Omental fat pad (tissue), 4 donors: Measurements from ENCODE around the gene GPR150. TPM values are rescaled to one million over a fixed set of nuclear protein-coding genes. Genes with fewer than 3 reads are reported as not detected.
A peak's percentile ranks its signal among the peaks of the same experiment; 100 is the strongest.
"Not testable (repeated sequence)": the region's sequence is repeated elsewhere in the genome, so short reads cannot be mapped to it uniquely, and the experiment has no call there.

ENCODE experiments used
- ATAC-seq: fragments of 150-250 bp; one replicate; pipeline ENCODE4 v1.9.1; 2016; ENCODE audit warnings: mild to moderate bottlenecking, moderate library complexity; ENCODE audit not compliant: low FRiP score
- DNase-seq: peaks from one replicate; pipeline ENCODE4 v3.0.0-alpha.2; 2019; ENCODE audit warnings: low spot score
- total RNA-seq, 4 donors: library from RNA; depleted of rRNA; stranded (reverse); fragments of >200 nt; gene quantifications; one replicate each; pipeline ENCODE4 v1.1.0, GENCODE V29; 2016
- TF ChIP-seq, protein P1 (sequence below), 3 donors: fragments of 450-650 bp; IDR thresholded peaks; one replicate each; pipeline ENCODE4 v1.5.1; 2016 to 2017; ENCODE audit warnings: antibody characterized with exemption in 3 of 3, mild to moderate bottlenecking in 3 of 3, moderate library complexity in 2 of 3

The GPR150 gene
- total RNA-seq, 4 donors from 2014 or later, result 0.19 to 0.95 (median 0.24) TPM; not detected in 1

DNA sequence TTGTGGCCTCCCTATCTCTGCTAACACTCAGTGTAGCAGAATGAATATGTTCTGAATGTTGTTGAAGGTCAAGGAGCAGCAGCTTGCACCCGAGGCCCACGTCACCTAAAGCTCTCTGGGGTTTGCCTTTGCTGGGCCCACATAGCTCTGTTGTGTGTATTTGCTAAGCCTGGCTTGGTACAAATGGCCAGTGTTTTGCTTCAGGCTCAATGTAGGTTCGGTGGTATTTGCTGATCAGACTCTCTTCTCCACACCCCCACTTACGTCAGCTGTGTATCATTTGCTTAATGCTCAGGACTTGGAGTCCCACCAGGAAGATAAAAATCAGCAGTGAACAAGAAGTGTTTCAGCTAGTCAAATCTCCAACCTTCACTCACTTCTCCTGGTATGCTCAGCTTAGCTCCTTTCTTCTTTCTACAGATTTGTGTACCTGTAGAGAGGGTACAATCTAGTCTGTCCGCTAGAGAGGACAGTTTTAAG lies 21.9 kb downstream of the GPR150 start:
- no peak for DNase-seq
- TF ChIP-seq, protein P1, sequence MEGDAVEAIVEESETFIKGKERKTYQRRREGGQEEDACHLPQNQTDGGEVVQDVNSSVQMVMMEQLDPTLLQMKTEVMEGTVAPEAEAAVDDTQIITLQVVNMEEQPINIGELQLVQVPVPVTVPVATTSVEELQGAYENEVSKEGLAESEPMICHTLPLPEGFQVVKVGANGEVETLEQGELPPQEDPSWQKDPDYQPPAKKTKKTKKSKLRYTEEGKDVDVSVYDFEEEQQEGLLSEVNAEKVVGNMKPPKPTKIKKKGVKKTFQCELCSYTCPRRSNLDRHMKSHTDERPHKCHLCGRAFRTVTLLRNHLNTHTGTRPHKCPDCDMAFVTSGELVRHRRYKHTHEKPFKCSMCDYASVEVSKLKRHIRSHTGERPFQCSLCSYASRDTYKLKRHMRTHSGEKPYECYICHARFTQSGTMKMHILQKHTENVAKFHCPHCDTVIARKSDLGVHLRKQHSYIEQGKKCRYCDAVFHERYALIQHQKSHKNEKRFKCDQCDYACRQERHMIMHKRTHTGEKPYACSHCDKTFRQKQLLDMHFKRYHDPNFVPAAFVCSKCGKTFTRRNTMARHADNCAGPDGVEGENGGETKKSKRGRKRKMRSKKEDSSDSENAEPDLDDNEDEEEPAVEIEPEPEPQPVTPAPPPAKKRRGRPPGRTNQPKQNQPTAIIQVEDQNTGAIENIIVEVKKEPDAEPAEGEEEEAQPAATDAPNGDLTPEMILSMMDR (IDR thresholded peaks at IDR 0.05), result no peak
- ATAC-seq, result no peak

DNA sequence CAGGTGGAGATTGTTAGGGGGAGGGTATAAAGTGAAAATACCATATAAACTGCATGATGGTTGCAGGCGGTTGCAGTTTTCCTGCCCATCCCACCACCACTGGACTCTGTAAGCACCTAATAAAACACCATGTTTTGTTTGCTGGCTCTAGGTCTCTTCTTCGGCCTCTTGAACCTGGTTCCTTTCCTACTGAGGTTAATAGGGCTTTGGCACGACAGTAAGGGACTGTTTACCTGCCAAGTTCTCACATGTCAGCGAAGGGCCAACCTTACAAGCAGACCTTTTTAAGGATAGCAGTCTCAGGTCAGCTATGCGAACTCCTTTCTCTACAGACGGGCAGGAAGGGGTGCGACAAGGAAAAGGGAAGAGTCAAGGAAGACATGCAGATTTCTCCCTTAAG lies 23.3 kb downstream of the GPR150 start:
- no peak for DNase-seq
- TF ChIP-seq, protein P1 (IDR thresholded peaks at IDR 0.05), result no peak
- no peak for ATAC-seq

DNA sequence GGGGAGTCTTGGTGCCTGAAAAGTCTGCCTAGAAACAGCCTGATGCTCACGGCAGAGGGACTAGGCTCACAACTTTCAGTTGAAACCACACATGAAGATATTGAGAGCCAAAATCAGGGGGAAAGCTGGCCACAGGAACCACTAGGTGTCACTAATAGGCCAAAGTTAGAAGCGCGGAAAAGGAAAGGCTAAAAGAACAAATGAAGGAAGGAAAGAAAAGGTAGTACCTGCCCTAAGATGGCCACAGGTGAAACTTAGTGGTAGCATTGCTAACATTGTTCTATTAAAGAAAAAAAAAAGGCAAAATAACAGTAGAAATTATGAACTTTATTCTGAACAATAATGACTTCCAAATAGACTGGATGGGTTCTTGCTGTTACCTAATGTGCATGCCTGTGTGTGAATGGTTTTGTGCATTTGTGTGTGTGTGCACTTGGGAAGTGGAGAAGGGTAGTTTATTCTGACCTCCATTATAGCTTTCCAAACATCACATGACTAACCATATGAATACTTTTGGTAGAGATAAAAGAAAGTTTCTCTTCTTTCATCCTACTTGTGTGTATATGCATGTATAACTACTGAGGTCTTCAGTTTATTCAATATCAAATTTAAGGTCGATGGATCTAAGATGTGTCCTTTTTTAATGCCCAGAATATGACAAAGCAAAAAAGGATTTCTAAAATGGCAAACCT lies 24.6 kb downstream of the GPR150 start:
- ATAC-seq (no peak), DNase-seq (no peak)
- TF ChIP-seq, protein P1 (IDR thresholded peaks at IDR 0.05), result peak in 1 of 3 donors; percentile 28

DNA sequence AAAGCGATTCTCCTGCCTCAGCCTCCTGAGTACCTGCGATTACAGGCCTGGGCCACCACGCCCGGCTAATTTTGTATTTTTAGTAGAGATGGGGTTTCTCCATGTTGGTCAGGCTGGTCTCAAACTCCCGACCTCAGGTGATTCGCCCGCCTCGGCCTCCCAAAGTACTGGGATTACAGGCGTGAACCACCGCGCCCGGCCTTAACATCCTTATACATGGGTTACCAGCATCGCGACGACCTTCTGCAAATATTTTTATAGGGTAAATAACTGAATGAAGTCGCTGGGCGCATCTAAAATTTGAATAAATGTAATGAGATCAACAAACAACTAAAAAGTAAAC lies 26.3 kb downstream of the GPR150 start:
- ATAC-seq, DNase-seq: not testable (repeated sequence)

DNA sequence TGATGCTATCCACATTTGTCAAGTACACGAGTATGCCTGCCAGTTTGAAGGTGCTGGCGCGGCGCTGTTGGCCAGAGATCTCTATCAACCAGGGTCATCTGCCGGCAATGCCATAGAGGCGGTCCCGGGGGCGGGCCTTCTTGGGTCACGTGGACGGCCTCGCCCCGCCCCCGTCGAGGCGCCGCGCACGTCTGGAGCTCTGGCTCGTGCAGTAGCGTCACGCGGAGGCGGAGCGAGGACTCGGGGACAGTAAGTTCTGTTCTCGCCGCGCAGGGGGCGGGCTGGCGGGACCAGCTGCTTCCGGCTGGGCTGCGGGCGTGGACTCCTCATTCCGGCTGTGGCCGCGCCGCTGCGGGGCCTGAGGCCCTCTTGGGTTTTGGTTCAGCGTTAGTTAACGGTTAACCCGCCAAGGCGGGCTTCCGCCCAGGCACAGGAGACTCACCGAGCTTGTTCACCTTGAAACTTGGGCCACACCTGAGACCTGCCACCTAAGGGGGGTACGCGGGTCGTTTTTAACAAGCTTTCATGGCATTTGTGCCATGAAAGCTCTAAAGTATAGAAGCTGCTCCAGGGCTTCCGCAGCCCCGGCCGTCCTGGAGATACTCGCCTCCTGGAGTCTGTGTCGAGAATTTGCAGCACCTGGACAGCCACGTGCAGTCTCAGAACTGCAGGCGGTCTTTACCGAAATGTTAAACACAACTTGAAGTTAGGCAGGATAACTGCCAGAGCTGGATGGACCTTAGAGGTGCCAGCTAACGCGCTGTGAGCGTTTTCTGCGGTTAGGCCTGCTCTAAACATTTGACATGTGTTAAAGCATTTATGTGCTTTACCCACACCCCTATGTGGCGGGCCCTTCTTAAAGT lies 26.9 kb downstream of the GPR150 start, which contains the start of gene RFESD:
Gene RFESD (plus strand): TSS at position 209 of the 863 bp plus-strand sequence. CDS start 5,495 bp downstream, outside the sequence.
- ATAC-seq (peak; percentile 100), DNase-seq (peak; percentile 96)
- TF ChIP-seq, protein P1 (IDR thresholded peaks at IDR 0.05), result no peak

DNA sequence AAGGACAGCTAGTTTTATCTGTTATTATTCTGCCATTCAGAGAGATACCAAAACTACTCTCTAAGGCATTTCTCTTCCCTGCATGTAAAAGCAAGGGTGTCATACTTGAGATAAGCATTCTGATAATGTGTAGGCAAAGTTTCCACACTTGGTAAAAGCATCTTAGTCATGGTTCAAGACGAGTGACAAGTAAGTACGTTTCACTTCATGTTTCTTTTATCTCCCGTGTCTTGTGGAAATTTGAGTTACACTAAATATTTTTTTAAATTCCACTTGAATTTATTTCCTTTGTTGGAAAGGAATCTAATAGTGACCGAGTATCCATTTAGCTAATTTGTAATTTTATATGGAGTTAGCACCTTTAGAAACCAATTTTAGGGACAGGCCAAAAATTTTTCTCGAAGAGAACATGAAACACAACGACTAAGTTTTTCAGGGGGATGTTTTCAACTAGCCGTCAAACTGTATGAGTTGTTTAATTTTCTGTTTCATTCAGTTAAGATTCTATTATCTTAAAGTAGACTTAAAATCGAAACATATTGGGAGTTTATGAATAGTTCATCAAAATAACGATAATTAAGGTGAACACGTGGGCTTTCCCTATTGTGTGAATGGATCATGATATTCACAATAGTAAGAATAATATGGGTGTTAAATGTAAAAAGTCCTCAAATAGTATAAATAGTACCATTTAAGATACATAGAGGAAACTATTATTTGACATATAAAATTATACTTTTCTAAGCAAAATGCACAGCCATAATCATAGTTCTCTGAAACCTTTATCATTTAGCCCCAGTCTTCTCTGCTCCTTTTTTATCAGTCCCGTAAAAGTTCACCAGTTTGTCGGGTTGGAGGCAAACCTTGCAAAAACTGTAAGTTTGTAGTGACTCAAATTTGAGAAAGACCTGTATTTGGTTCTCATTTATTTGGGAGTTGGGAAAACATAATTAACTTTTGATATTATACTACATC lies 28.3 kb downstream of the GPR150 start:
- TF ChIP-seq, protein P1 (IDR thresholded peaks at IDR 0.05), result no peak
- ATAC-seq, result no peak
- no peak for DNase-seq
